Erythroblast (primary cell): ENCODE results near the gene TLR4.

Experiments used
- DNase-seq, 2 experiments: peaks; one replicate each; lab custom pipeline; 2025; lab: John Stamatoyannopoulos, UW
- GATA1 ChIP-seq: IDR thresholded peaks from 2 replicates; pipeline ENCODE4 v1.6.1; 2011; ENCODE audit warnings: low read depth, mild to moderate bottlenecking, control low read depth, low read length, moderate library complexity
- POLR2A ChIP-seq: IDR thresholded peaks from 2 replicates; pipeline ENCODE4 v1.6.1; 2011; ENCODE audit warnings: mild to moderate bottlenecking, low read length

Gene TLR4

GRCh38 chr9:117720555-117720954 lies 16.4 kb downstream of the TLR4 start:
- TF ChIP-seq POLR2A (no peak), GATA1 (no peak)
- no peak for DNase-seq

- no peak for DNase-seq
- TF ChIP-seq POLR2A (no peak), GATA1 (no peak)
Measured at GRCh38 chr9:117720987-117721386, 16.8 kb downstream of the TLR4 start.

- TF ChIP-seq GATA1, result no peak
- TF ChIP-seq POLR2A, result no peak
- no peak for DNase-seq
Measured at GRCh38 chr9:117722108-117722761, 18.0 kb downstream of the TLR4 start.

GRCh38 chr9:117723986-117724625 lies 19.9 kb downstream of the TLR4 start:
- TF ChIP-seq GATA1 (no peak), POLR2A (no peak)
- DNase-seq, result no peak

- DNase-seq, result no peak
- TF ChIP-seq GATA1 (no peak), POLR2A (no peak)
Measured at GRCh38 chr9:117725426-117725887, 21.3 kb downstream of the TLR4 start.

- no peak for DNase-seq
- TF ChIP-seq GATA1, result no peak
- TF ChIP-seq POLR2A, result no peak
Measured at GRCh38 chr9:117729375-117729774, 25.2 kb downstream of the TLR4 start.

- TF ChIP-seq GATA1, result no peak
- no peak for DNase-seq
Measured at GRCh38 chr9:117732494-117732893, 28.3 kb downstream of the TLR4 start.

GRCh38 chr9:117733465-117733864 lies 29.3 kb downstream of the TLR4 start:
- DNase-seq, result no peak
- no peak for TF ChIP-seq POLR2A
- TF ChIP-seq GATA1, result no peak

- TF ChIP-seq GATA1 (no peak), POLR2A (no peak)
- no peak for DNase-seq
Measured at GRCh38 chr9:117734082-117734481, 29.9 kb downstream of the TLR4 start.

- DNase-seq, result no peak
- TF ChIP-seq POLR2A (no peak), GATA1 (no peak)
Measured at GRCh38 chr9:117734523-117735314, 30.5 kb downstream of the TLR4 start.

GRCh38 chr9:117737721-117738226 lies 33.6 kb downstream of the TLR4 start:
- DNase-seq, result no peak
- TF ChIP-seq GATA1 (no peak), POLR2A (no peak)

GRCh38 chr9:117739206-117739605 lies 35.0 kb downstream of the TLR4 start:
- TF ChIP-seq GATA1 (no peak), POLR2A (no peak)
- no peak for DNase-seq

GRCh38 chr9:117739624-117740347 lies 35.6 kb downstream of the TLR4 start:
- no peak for DNase-seq
- TF ChIP-seq GATA1 (no peak), POLR2A (no peak)

- TF ChIP-seq POLR2A, result no peak
- TF ChIP-seq GATA1, result no peak
- DNase-seq, result no peak
Measured at GRCh38 chr9:117742131-117742530, 37.9 kb downstream of the TLR4 start.
